GM19463 (cell line): ENCODE data around the gene CACFD1.

ENCODE experiments used
- ATAC-seq: cut with Tn5 transposase; IDR thresholded peaks from one replicate; pipeline ENCODE4 v1.9.1; 2021; ENCODE audit warnings: mild to moderate bottlenecking, moderate library complexity; ENCODE audit not compliant: unreplicated experiment

The CACFD1 gene

DNA sequence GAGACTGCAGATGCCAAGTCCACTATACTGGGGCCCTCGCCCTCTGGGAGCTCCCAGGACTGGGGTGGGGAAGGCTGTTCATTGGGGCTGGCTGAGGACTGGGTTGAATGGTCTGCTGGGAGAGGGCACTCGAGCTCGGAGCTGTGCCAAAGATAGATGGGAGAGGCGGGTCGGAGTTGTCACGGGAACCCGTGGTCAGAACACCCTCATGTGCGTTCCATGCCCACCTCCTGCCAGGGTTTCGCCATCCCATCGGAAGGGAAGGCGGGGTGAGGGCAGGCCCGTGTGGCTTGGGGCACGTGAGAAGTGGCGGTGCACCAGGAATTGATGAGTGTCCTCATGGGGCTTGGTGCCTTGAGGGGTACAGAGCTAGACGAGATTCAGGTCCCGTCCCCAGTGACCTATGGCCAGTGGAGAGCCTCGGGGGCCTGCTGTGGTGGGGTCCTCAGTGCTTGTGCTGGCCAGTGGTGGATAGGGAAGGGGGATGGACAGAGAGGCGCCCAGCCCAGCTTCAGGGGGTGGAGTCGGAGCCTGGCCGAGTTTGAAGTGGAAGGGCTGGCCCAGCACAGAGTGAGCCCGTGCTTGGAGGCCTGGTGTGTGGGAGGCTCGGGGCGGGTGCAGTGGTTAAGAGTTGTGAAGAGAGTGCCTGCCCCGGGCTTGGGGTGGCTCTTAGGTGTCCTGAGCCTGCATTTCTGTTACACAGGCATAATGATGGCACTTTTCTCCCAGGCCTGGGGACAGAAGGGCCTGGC is 4.3 kb downstream of the CACFD1 start:
- no peak for ATAC-seq

- no peak for ATAC-seq
These were observed 4.9 kb downstream of the CACFD1 start for GRCh38 chr9:133464638-133465037.

- no peak for ATAC-seq
These were observed 6.2 kb downstream of the CACFD1 start for GRCh38 chr9:133465984-133466383.

- no peak for ATAC-seq
These were observed 7.3 kb downstream of the CACFD1 start for GRCh38 chr9:133467101-133467500.

DNA sequence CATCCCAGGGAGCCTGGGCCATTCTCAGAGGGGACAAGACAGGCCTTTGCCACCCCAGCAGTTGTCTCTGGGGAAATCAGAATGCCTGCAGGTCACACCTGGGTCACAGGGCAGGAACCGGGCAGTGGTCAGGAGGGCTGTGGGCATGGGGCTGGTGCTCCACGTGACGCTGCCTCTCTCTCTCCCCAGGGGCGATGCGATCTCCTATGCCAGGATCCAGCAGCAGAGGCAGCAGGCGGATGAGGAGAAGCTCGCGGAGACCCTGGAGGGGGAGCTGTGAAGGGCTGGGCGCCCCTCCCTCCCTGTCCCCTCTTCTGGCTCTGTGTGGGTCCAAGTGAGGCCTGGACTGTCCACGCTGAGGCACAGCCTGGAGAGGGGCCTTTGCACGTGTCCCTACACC is 8.6 kb downstream of the CACFD1 start:
- no peak for ATAC-seq

GRCh38 chr9:133468777-133469421 is 9.1 kb downstream of the CACFD1 start:
- ATAC-seq = no peak

DNA sequence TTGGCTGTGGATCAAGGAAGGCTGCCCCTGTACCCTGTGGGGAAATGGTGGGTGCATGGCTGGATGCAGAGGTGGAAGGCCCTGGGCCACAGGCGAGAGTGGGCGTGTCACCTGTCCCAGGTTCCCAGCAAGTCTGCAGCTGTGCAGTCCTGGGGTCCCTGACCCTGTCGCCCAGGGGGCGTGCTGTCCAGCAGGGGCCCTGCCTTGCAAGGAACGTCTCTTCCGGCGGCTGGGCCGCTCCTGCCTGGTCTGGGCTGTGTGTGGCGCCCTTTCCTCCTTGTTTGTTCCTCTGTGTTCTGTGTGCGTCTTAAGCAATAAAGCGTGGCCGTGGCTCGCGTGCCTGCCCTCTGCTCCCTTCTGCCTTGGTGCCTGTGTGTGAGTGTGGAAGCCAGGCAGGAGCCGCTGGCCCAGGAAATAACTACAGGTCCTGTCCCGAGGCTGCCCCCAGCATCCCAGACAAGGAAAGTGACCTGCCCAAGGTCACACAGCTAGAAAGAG is 10.7 kb downstream of the CACFD1 start:
- ATAC-seq = no peak

GRCh38 chr9:133470988-133471387 is 11.2 kb downstream of the CACFD1 start:
- no peak for ATAC-seq

DNA sequence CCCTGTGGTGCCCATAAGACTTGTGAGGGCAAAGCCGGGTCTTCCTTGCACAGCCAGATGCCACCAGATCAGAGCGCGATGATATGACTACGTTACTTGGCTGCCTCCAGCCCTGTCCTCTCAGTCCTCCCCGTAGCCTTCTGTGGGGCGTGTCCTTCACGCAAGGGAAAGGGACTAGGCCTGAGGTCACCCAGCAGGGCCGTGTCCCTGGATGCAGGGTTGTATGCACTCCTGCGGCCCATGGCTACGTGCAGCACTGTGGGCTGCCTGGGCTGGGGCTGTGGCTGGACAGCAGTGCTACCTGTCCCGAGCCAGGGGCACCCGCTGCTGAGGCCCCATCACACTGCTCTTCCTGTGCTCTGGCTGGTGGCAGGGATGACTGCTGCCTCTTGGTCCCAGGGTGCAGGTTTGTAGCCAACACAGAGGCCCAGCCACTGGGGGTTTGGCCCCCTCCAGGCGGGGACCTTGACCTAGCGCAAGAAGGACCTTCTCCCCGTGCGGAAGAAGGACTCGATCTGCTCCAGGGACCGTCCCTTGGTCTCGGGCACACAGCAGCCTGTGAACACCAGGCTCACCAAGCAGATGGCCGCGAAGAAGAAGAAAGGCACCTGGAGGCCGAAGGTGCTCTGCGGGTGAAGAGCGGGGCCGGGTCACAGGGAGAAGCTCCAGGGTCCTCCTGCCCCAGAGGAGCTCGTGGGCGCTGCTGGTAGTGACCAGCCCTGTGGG is 11.9 kb downstream of the CACFD1 start:
- no peak for ATAC-seq

GRCh38 chr9:133472277-133472645 is 12.5 kb downstream of the CACFD1 start:
- ATAC-seq = no peak

GRCh38 chr9:133472753-133473378 is 13.1 kb downstream of the CACFD1 start:
- ATAC-seq = no peak

GRCh38 chr9:133473743-133474142 is 14.0 kb downstream of the CACFD1 start:
- no peak for ATAC-seq

DNA sequence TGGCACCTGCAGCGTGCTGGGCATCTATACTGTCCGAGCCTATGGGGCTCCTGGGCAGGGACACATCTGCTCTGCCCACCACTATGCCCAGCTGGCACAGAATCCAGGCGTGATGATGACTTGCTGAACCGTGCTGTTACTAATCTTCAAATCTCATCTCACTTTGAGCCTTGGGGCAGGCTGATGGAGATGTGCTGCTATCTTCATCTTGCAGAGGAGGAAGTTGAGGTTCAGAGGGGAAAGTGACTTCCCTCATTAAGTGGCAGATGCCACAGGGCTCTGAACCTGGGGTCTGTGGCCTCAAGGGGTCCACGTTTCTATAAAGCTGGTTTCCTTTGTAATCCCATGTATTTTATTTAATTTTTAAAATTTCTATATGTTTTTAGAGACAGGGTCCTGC is 14.4 kb downstream of the CACFD1 start:
- no peak for ATAC-seq

DNA sequence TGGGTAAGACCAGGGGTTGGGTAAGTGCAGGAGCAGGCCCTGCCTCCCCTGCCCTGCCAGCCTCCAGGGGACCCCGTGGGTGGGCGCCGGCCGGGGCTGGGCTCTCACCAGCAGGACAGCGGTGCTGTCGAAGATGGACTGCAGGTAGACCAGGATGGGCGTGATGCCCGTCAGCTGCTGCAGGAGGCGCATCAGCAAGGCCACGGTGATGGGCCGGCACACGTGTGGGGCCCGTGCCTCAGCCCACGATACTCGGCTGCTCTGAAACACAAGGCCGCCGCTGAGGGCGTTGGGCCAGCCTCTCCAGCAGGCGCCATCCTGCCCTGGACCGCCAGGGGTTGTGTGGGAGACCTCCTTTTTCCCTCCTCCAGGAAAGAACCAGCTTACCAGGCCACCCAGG is 15.1 kb downstream of the CACFD1 start:
- no peak for ATAC-seq

DNA sequence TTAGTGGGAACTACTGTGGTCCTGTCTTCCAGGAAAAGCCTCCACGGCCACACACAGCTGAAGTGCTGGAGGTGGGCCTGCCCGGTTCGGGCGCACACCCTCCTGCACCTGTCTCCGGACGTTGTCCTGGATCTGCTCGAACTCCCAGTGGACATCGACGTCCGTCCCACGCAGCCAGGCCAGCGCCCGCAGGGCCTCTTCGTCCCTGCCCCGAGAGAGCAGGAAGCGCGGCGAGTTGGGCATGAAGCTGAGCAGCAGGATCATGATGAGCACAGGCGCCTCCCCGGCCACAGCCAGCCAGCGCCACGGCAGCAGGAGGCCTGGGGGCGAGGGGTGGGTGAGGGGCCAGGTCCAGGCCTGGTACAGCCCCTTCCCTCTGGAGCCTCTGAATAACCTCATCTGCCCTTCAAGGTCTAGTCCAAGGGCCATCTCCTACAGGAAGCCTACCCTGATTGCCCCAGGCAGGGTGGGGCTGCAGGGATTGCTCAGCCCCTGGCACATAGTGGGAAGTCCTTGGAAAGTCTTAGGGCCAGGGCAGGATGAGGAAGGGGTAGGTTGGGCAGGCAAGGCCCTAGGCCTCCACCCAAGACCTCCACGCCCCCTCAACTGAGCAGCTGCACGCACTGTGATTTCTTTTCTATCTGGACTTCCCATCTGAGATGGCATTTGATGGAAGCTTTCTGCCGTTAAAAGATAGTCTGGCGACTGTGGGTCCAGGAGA is 15.7 kb downstream of the CACFD1 start:
- no peak for ATAC-seq

DNA sequence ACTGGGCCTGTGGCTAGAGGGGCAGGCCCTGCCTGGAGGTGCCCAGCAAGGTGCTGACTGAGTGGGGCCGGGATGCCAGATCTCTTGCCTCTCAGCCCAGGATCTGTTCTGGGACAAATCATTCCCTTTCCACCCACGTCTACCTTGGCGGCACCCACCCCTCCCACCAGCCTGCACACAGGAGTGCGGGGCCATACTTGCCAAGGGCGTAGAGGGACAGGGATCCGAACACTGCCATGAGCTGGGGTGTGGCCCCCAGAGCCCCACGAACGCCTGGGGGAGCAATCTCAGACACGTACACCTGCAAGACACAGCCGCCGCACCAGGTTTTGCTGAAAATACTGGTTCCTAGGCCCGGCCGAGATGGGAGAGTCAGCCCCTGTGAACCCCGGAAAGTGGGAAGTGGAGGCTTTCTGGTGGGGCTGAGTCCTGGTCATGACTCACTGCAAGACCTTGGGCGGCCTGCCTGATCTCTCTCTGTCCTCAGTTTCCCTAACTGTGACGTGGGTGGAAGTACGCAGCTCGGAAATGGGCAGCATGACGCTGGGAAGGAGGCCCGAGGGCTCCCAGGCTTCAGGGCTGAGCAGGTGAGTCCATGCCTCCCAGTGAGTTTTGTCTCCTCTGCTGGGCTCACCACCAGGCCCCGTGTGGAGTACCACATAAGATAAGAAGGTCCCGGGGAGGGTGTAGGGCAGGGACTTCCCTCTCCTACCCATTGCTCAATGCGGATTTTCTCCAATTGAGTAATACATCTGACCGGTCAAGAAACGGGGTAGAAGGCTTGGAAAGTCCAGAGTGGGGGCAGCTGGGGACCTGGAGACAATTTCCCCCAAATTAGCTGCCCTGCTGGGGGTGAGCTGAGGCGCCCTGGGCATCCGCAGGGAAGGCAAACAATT is 16.5 kb downstream of the CACFD1 start:
- no peak for ATAC-seq

DNA sequence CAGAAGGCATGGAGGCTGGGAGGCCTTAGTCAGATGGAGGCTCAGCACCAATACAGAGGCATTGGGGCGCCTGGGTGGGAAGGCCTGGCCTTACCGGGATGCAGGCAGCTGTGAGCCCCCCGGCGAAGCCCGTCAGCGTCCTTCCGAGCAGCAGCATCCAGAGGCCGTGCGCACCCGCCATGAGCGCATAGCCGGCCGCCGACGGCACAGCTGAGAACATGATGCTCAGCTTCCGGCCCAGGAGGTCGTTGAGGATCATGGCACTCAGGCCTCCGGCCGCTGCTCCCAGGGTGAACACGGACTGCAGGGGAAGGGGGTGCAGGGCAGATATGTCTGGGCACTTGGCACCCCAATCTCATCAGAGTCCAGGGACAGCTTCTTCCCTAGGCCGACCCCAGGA is 17.2 kb downstream of the CACFD1 start:
- ATAC-seq = no peak

DNA sequence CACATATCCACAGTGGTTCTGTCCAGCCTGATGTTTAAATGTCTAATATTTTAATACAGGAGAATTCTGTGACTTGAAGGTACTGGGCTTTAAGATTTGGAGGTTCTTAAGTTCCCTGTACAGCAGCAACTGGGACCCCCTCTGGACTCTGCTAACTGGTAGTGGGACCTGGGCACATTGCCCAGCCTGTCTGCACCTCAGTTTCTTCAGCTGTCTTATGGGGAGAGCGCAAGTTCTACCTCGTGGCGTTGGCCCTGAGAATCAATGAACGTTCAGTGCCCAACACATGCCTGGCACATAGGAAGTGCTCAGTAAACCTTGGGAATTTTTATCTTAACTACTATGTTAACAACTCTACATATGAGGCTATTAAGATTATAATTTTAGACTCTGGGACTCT is 17.7 kb downstream of the CACFD1 start:
- ATAC-seq = no peak

GRCh38 chr9:133477992-133478850 is 18.4 kb downstream of the CACFD1 start:
- ATAC-seq = peak; percentile 36
